HG03196 (cell line): ENCODE measurements around the gene PRAMEF17.
"Not testable (repeated sequence)": the region's sequence is repeated elsewhere in the genome, so short reads cannot be mapped to it uniquely, and the experiment has no call there.

Experiments
- ATAC-seq: cut with Tn5 transposase; IDR thresholded peaks from one replicate; pipeline ENCODE4 v1.9.1; 2021; ENCODE audit not compliant: unreplicated experiment

Gene PRAMEF17

GRCh38 chr1:13439104-13439783 lies 49.8 kb downstream of the PRAMEF17 start:
- ATAC-seq: not testable (repeated sequence)
